C4-2B (cell line): ENCODE data around the gene ZNF22.

Experiments
- H3K27ac ChIP-seq: fragments of 450-650 bp; 2 replicates; pipeline ENCODE4 v1.5.1; 2017
- CTCF ChIP-seq: fragments of 450-650 bp; conservative IDR thresholded peaks from 2 replicates; pipeline ENCODE4 v1.5.1; 2017; ENCODE audit warnings: mild to moderate bottlenecking
- ZFX ChIP-seq: fragments of 450-650 bp; IDR thresholded peaks from 2 replicates; pipeline ENCODE4 v1.6.1; 2017

Gene ZNF22

GRCh38 chr10:45040921-45041542 is 40.3 kb downstream of the ZNF22 start:
- no peak overlapping the region for H3K27ac ChIP-seq
- no peak for TF ChIP-seq CTCF
- no peak for TF ChIP-seq ZFX

- no peak for TF ChIP-seq CTCF
- no peak for TF ChIP-seq ZFX
- no peak overlapping the region for H3K27ac ChIP-seq
Observed at GRCh38 chr10:45044290-45044689, 43.6 kb downstream of the ZNF22 start.

GRCh38 chr10:45050551-45051235 is 50.0 kb downstream of the ZNF22 start:
- no peak overlapping the region for H3K27ac ChIP-seq
- TF ChIP-seq CTCF = no peak
- no peak for TF ChIP-seq ZFX

- TF ChIP-seq CTCF = no peak
- TF ChIP-seq ZFX = no peak
Observed at GRCh38 chr10:45052700-45053099, 52.0 kb downstream of the ZNF22 start.

GRCh38 chr10:45053569-45054100 is 52.9 kb downstream of the ZNF22 start:
- TF ChIP-seq ZFX (no peak), CTCF (no peak)
- no peak overlapping the region for H3K27ac ChIP-seq

More at GRCh38 chr10:45052700-45053099, 52.0 kb downstream of the ZNF22 start:
- H3K27ac ChIP-seq = no peak overlapping the region
